Measurements from ENCODE around the gene TFF3.

TFF3 gene

GRCh38 chr21:42315296-42315891 lies at the start of gene TFF3:
TFF3 (minus strand) TSS chr21:42315409; CDS start chr21:42315374, 35 bp downstream.
- DNase-seq, result no peak

GRCh38 chr21:42364304-42364865 lies 49.2 kb upstream of the TFF3 start:
- no peak for DNase-seq

- no peak for DNase-seq
These were observed 48.1 kb upstream of the TFF3 start for GRCh38 chr21:42363312-42363711.

- DNase-seq, result no peak
These were observed 47.5 kb upstream of the TFF3 start for GRCh38 chr21:42362700-42363099.

- no peak for DNase-seq
These were observed 47.0 kb upstream of the TFF3 start for GRCh38 chr21:42362198-42362597.

- no peak for DNase-seq
These were observed 46.1 kb upstream of the TFF3 start for GRCh38 chr21:42361286-42361685.

GRCh38 chr21:42360317-42360716 lies 45.1 kb upstream of the TFF3 start:
- no peak for DNase-seq

GRCh38 chr21:42358937-42359336 lies 43.7 kb upstream of the TFF3 start:
- DNase-seq, result no peak

- no peak for DNase-seq
These were observed 43.1 kb upstream of the TFF3 start for GRCh38 chr21:42358261-42358660.

GRCh38 chr21:42357307-42357706 lies 42.1 kb upstream of the TFF3 start:
- DNase-seq, result no peak

- DNase-seq, result no peak
These were observed 41.4 kb upstream of the TFF3 start for GRCh38 chr21:42356650-42357049.

- no peak for DNase-seq
These were observed 40.8 kb upstream of the TFF3 start for GRCh38 chr21:42356046-42356445.

GRCh38 chr21:42353623-42354022 lies 38.4 kb upstream of the TFF3 start:
- DNase-seq, result no peak

- no peak for DNase-seq
These were observed 37.4 kb upstream of the TFF3 start for GRCh38 chr21:42352441-42353095.

GRCh38 chr21:42351626-42352440 lies 36.6 kb upstream of the TFF3 start:
- DNase-seq, result no peak

GRCh38 chr21:42350927-42351426 lies 35.8 kb upstream of the TFF3 start, which contains the start of gene TFF2:
TFF2 (minus strand) TSS chr21:42350994; CDS start chr21:42350957, 37 bp downstream.
- no peak for DNase-seq

GRCh38 chr21:42350318-42350910 lies 35.2 kb upstream of the TFF3 start:
- DNase-seq, result no peak

GRCh38 chr21:42349420-42350317 lies 34.5 kb upstream of the TFF3 start:
- DNase-seq, result no peak

GRCh38 chr21:42348762-42349161 lies 33.6 kb upstream of the TFF3 start:
- no peak for DNase-seq

GRCh38 chr21:42347601-42348327 lies 32.6 kb upstream of the TFF3 start:
- no peak for DNase-seq
